Loucy (cell line): ENCODE measurements around the gene C1orf94.

ENCODE experiments used
- H2AFZ ChIP-seq: fragments of 200-600 bp; sonication (generic); 2 replicates; pipeline ENCODE4 v1.6.0; 2016; ENCODE audit warnings: antibody characterized with exemption, mild to moderate bottlenecking, low read length, moderate library complexity
- H3F3A ChIP-seq: fragments of 200-600 bp; 2 replicates; pipeline ENCODE4 v1.6.0; 2016; ENCODE audit warnings: antibody characterized with exemption, low read depth, mild to moderate bottlenecking
- H3K27me3 ChIP-seq: fragments of 200-600 bp; sonication (generic); 2 replicates; pipeline ENCODE4 v1.6.1; 2014; ENCODE audit warnings: low read length, mild to moderate bottlenecking; ENCODE audit not compliant: insufficient read depth, poor library complexity, severe bottlenecking
- H3K36me3 ChIP-seq: fragments of 200-600 bp; sonication (generic); 2 replicates; pipeline ENCODE4 v1.6.1; 2016; ENCODE audit warnings: low read length; ENCODE audit not compliant: insufficient read depth
- H3K4me1 ChIP-seq: fragments of 200-600 bp; sonication (generic); 2 replicates; pipeline ENCODE4 v1.5.1; 2014; ENCODE audit warnings: low read length, mild to moderate bottlenecking; ENCODE audit not compliant: insufficient read depth, poor library complexity, severe bottlenecking
- H3K4me2 ChIP-seq: fragments of 200-600 bp; sonication (generic); 2 replicates; pipeline ENCODE4 v1.6.0; 2014; ENCODE audit warnings: antibody characterized with exemption, low read length, low read depth, mild to moderate bottlenecking; ENCODE audit not compliant: poor library complexity, severe bottlenecking
- H3K4me3 ChIP-seq: fragments of 200-600 bp; sonication (generic); 2 replicates; pipeline ENCODE4 v1.5.1; 2014; ENCODE audit warnings: low read length, mild to moderate bottlenecking, mixed read lengths; ENCODE audit not compliant: poor library complexity, severe bottlenecking
- H3K79me2 ChIP-seq: fragments of 200-600 bp; sonication (generic); 2 replicates; pipeline ENCODE4 v1.6.1; 2014; ENCODE audit warnings: low read length; ENCODE audit not compliant: insufficient read depth
- H3K9ac ChIP-seq: fragments of 200-600 bp; sonication (generic); 2 replicates; pipeline ENCODE4 v1.6.0; 2014; ENCODE audit warnings: mild to moderate bottlenecking, low read depth, low read length, moderate library complexity; ENCODE audit not compliant: poor library complexity, severe bottlenecking
- H3K9me2 ChIP-seq: fragments of 200-600 bp; sonication (generic); replicated peaks from 2 replicates; pipeline ENCODE4 v1.6.1; 2016; ENCODE audit warnings: low read depth, low read length, mixed read lengths
- H3K9me3 ChIP-seq: fragments of 200-600 bp; sonication (generic); 2 replicates; pipeline ENCODE4 v1.6.1; 2014; ENCODE audit warnings: mild to moderate bottlenecking, antibody characterized with exemption, low read length, low read depth; ENCODE audit not compliant: insufficient read depth
- H4K20me1 ChIP-seq: fragments of 200-600 bp; sonication (generic); 2 replicates; pipeline ENCODE4 v1.6.0; 2014; ENCODE audit warnings: antibody characterized with exemption, low read length, mild to moderate bottlenecking; ENCODE audit not compliant: insufficient read depth, poor library complexity, severe bottlenecking
- EZH2phosphoT487 ChIP-seq: fragments of 200-600 bp; IDR thresholded peaks from 2 replicates; pipeline ENCODE4 v1.6.1; 2018; ENCODE audit warnings: antibody characterized with exemption, mild to moderate bottlenecking, moderate library complexity, borderline replicate concordance
- TF ChIP-seq, protein P1 (sequence below): fragments of 200-600 bp; sonication (generic); conservative IDR thresholded peaks from 2 replicates; pipeline ENCODE4 v1.5.1; 2014; ENCODE audit warnings: mild to moderate bottlenecking, antibody characterized with exemption, low read length

C1orf94 gene

DNA sequence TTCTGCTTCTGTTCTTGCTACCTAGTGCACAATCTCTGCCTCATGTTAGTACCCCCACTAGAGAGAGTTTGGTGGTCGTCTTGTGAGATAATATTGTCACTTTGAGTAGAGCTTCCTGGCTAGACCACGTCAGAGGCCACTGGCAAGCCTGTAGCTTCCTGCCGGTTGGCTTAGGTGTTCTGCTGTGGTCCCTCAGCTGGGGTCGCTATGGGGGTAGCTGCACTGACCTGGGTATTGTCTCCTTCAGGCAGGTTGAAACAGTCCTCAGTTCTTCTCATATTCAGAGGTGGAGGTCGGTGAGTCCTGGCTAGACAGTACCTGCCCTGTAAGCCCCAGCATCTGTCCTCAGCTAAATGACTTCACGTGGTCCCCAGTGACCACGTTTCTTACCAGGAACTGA lies 86.2 kb downstream of the C1orf94 start:
- H3K9ac ChIP-seq: no peak overlapping the region
- H3K79me2 ChIP-seq: no peaks in the 10 kb centered on the region
- H3K36me3 ChIP-seq: no peaks in the 10 kb centered on the region
- no peaks in the 10 kb centered on the region for H3K9me2 ChIP-seq
- H2AFZ ChIP-seq: no peak overlapping the region
- no peaks in the 10 kb centered on the region for H3F3A ChIP-seq
- no peaks in the 10 kb centered on the region for H4K20me1 ChIP-seq
- TF ChIP-seq, protein P1, sequence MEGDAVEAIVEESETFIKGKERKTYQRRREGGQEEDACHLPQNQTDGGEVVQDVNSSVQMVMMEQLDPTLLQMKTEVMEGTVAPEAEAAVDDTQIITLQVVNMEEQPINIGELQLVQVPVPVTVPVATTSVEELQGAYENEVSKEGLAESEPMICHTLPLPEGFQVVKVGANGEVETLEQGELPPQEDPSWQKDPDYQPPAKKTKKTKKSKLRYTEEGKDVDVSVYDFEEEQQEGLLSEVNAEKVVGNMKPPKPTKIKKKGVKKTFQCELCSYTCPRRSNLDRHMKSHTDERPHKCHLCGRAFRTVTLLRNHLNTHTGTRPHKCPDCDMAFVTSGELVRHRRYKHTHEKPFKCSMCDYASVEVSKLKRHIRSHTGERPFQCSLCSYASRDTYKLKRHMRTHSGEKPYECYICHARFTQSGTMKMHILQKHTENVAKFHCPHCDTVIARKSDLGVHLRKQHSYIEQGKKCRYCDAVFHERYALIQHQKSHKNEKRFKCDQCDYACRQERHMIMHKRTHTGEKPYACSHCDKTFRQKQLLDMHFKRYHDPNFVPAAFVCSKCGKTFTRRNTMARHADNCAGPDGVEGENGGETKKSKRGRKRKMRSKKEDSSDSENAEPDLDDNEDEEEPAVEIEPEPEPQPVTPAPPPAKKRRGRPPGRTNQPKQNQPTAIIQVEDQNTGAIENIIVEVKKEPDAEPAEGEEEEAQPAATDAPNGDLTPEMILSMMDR: no peak
- no peak for TF ChIP-seq EZH2phosphoT487
- H3K4me3 ChIP-seq: no peak overlapping the region
- H3K27me3 ChIP-seq: no peaks in the 10 kb centered on the region
- H3K9me3 ChIP-seq: no peaks in the 10 kb centered on the region
- H3K4me1 ChIP-seq: no peaks in the 10 kb centered on the region
- no peak overlapping the region for H3K4me2 ChIP-seq

DNA sequence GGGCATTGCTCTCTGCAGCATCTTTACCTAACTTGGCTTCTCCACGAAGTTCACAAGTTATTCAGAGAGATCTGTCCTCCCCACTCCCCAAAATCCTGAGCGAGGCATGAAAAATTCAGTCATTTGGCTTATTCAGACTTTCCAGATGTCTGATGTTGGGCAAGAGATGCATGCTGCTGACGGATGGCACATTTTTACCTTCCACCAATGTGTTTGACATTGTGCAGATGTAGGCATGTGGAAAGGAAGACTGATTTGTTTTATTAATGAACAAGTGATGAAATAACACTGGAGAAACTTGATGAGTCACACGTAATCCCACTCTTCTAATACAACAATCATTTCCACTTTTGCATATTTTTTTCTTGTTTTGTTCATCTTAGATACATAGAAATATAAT lies 86.7 kb downstream of the C1orf94 start:
- Histone ChIP-seq H3K79me2 (no peaks in the 10 kb centered on the region), H4K20me1 (no peaks in the 10 kb centered on the region), H3K27me3 (no peaks in the 10 kb centered on the region), H2AFZ (no peak overlapping the region), H3K4me1 (no peaks in the 10 kb centered on the region), H3K4me2 (no peak overlapping the region), H3K9ac (no peak overlapping the region), H3K9me2 (no peaks in the 10 kb centered on the region), H3K4me3 (no peak overlapping the region), H3K36me3 (no peaks in the 10 kb centered on the region), H3K9me3 (no peaks in the 10 kb centered on the region), H3F3A (no peaks in the 10 kb centered on the region)
- TF ChIP-seq, protein P1: no peak
- TF ChIP-seq EZH2phosphoT487: no peak

DNA sequence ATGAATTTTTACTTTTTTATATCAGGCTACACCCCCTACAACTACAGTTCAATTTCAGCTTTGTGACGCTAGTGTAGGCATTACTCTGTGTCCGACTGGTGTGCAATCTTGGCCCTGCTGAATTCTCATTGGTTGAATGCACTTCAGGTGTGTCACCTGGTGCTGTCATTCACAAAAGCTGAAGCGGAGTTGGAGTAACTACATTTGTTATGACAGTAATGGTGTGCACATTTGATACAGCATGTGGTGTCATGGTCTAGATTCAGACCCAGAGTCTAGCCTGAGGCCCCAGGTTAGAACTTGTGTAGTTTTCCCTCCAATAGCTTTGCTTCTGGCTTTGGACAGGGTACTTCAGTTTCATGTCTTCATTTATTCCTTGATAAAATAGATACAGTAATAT lies 88.7 kb downstream of the C1orf94 start:
- TF ChIP-seq, protein P1: no peak
- TF ChIP-seq EZH2phosphoT487: no peak
- H3K4me3 ChIP-seq: no peak overlapping the region
- H3K4me1 ChIP-seq: no peaks in the 10 kb centered on the region

More for the DNA sequence above, 88.7 kb downstream of the C1orf94 start:
- H3K9me3 ChIP-seq: no peaks in the 10 kb centered on the region
- no peaks in the 10 kb centered on the region for H3K9me2 ChIP-seq
- H3K79me2 ChIP-seq: no peaks in the 10 kb centered on the region
- H3K9ac ChIP-seq: no peak overlapping the region
- no peaks in the 10 kb centered on the region for H3K36me3 ChIP-seq
- H2AFZ ChIP-seq: no peak overlapping the region
- H3F3A ChIP-seq: no peaks in the 10 kb centered on the region
- H3K4me2 ChIP-seq: no peak overlapping the region
- H3K27me3 ChIP-seq: no peaks in the 10 kb centered on the region
- H4K20me1 ChIP-seq: no peaks in the 10 kb centered on the region
